Epithelial cell of esophagus (primary cell): ENCODE measurements around the gene KIF1A.

Experiments used
- DNase-seq: peaks from one replicate; pipeline ENCODE4 v3.0.0; 2010; ENCODE audit warnings: low read depth
- H3K4me3 ChIP-seq: 2 replicates; pipeline ENCODE4 v1.5.1; 2011; ENCODE audit warnings: mild to moderate bottlenecking, low read length, control low read depth
- TF ChIP-seq, protein P1 (sequence below): IDR thresholded peaks from 2 replicates; pipeline ENCODE4 v1.5.1; 2011; ENCODE audit warnings: low read depth, mild to moderate bottlenecking, low read length, control low read depth, inconsistent platforms; ENCODE audit not compliant: insufficient read depth; ENCODE audit errors: missing control alignments

Gene KIF1A

DNA sequence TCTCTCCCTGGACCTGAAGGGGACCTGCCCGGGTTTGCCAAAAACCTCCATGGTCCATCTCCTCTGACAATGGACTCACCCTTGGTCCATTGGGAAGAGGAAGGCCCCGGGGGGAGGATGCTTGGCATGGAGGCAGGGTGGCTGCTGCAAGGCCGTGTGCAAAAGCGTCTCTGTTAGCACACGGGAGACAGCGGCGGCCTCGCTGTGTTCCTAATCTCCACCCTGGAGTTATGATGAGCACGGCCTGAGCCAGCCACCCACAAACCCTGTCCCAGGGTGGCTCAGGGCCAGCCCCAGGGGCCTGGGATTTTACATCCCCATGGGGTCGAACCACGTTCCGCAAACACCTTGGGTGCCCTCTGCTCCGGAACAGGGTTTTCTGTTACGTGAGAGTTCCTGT is 92.6 kb downstream of the KIF1A start:
- DNase-seq, result no peak
- TF ChIP-seq, protein P1, sequence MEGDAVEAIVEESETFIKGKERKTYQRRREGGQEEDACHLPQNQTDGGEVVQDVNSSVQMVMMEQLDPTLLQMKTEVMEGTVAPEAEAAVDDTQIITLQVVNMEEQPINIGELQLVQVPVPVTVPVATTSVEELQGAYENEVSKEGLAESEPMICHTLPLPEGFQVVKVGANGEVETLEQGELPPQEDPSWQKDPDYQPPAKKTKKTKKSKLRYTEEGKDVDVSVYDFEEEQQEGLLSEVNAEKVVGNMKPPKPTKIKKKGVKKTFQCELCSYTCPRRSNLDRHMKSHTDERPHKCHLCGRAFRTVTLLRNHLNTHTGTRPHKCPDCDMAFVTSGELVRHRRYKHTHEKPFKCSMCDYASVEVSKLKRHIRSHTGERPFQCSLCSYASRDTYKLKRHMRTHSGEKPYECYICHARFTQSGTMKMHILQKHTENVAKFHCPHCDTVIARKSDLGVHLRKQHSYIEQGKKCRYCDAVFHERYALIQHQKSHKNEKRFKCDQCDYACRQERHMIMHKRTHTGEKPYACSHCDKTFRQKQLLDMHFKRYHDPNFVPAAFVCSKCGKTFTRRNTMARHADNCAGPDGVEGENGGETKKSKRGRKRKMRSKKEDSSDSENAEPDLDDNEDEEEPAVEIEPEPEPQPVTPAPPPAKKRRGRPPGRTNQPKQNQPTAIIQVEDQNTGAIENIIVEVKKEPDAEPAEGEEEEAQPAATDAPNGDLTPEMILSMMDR, result no peak
- H3K4me3 ChIP-seq, result no peak overlapping the region

DNA sequence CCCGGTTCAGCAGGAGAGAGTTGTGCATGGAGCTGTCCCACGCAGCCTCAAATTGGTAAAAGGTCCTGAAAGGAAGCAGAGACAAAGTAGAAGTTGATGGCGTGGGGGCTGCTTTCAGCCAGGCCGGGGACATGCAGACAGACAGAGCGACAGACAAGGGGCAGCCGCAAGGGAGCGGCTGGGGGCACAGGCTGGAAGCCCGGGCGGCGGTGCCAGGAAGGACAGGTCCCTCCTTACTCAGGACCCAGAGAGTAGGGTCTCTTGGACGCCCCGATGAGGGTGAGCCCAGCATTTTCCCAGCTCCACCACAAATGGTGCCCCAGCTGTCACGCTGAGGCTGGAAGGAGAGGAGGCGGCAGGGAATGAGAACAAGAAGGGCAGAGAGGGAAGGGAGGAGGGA is 93.1 kb downstream of the KIF1A start:
- DNase-seq, result no peak
- TF ChIP-seq, protein P1, result no peak
- H3K4me3 ChIP-seq, result no peak overlapping the region

DNA sequence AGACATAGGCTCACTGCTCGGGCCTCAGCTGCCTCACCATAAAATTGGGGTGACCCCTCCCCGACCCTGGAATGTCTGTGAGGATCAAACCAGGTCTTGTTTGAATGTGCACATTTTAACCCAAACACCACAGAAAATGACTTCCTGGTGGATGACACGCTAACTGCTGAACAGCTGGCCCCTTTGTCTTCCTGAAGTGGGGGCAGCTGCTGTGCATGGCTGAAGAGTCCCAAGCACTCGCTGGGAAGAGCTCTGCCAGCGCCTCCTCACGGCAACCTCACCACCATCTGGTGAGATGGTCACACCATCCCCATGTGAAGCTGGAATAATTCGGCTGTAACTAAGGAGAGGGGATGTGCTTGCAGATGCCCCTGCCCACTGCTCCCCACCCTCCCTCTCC is 94.3 kb downstream of the KIF1A start:
- no peak for DNase-seq
- no peak overlapping the region for H3K4me3 ChIP-seq
- TF ChIP-seq, protein P1, result no peak

DNA sequence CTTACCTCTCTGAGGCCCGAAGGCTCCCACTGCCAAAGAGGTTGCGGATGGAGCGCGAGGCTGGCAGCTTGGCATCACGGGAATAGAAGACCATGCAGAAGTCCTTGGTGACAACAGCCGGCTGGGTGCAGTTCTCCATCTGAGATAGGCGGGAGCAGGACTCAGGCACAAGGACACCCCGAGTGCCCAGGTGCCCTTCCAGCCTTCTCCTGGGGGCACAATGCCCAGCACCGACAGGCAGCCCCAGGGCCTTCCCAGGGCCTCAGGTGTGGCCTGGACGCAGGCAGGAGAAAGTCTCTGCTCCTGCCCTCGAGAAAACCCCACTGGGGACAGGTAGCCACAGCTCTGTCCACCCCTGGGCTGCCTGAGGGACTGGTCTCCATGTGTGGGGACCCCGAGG is 94.8 kb downstream of the KIF1A start:
- no peak overlapping the region for H3K4me3 ChIP-seq
- TF ChIP-seq, protein P1, result no peak
- no peak for DNase-seq

DNA sequence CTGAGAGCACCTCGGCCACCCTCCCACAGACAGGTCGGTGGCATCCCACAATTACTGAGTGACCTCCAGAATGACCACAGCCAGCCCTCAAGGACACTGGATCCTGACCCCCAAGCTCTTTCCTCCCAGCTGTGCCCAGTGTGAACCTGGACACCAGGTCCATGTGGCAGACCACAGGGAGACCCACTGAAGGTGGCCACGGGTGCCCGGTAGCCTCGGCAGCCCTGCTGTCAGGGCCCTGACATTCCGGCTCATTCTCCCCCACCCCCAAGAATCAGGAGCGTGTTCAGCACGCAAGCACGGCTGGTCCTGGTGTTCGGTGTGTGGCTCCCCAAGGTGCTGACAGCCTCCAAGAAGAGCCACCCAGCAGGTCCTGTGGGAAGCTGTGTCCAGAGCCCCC is 95.6 kb downstream of the KIF1A start:
- TF ChIP-seq, protein P1, result no peak
- no peak overlapping the region for H3K4me3 ChIP-seq
- no peak for DNase-seq

DNA sequence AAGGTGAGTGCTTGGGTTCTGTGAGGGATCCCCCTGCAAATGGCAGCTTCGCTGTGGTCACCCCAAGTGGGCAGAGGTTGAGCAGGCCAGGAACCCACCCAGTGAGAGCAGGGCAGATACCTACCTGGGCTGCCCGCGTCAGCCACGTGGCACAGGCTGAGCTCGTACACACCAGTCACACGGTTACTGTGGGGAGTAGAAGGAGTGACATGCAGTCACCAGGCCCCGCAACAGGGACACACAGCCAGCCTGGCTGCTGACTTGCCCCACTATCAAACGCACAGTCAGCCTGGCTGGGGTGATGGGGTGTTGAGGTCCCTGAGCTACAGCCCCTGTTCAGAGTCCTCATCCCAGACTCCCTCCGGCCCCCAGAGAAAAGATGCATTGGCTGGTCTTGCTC is 96.2 kb downstream of the KIF1A start:
- DNase-seq, result no peak
- TF ChIP-seq, protein P1, result no peak
- no peak overlapping the region for H3K4me3 ChIP-seq

DNA sequence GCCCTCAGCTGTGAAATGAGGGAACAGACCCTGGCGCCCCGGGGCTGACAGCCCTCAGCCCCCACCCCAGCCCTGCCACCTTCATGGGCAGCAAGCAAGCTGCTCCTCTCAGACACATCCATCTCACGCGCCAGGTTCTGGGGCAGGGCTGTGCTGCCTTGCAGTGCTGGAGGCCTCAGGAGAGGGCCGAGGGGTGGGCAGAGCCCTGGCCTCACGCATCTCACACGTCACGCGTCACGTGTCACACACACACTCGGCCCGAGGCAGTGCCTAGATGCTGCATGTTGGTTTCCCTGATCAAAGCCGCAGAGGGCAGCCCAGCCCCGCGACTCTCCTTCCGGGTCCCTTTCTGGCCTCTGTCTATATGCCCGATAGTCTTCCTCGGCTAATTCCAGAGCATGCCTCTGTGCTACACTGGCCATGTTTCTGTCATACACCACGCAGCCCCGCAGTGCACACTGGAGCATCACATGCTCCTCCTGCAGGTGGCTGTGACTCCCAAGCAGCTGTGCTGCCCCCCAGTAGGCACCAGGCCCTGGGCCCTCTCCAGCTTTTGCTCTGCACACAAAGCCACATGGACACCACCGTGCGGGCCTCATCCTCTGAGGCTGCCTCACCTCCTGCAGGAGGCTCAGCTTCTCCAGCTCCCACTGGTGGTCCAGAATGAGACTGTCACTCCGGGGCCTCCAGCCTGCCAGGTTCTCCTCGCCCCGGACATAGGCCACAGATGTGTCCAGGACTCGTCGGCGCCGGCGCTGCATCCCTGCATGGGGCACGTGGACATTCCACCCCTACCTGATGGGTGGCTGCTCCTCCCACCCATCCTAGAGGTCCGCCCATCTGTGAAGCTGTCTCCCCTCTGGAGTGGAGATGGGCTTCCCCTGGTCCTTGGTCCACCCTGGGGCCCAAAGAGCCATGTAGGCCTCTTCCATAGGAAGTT is 97.0 kb downstream of the KIF1A start:
- no peak for DNase-seq
- no peak overlapping the region for H3K4me3 ChIP-seq
- TF ChIP-seq, protein P1, result no peak
